K562 (cell line): ENCODE results near the gene HK2. TPM values are rescaled to one million over a fixed set of nuclear protein-coding genes. Genes with fewer than 3 reads are reported as not detected.

Experiments used
- ATAC-seq: fragments of 200-7000 bp; cut with Tn5 transposase; 3 replicates; pipeline ENCODE4 v1.9.1; 2020; ENCODE audit warnings: moderate library complexity
- BruUV-seq: library from RNA; stranded (reverse); fragments of 400-500 nt; replicated peaks from 2 replicates; lab custom pipeline; 2021; lab: Mats Ljungman, UMichigan
- CTCF ChIA-PET: fragments of 300-600 bp; formaldehyde crosslinking; extraction: SDS; loops from one replicate; lab custom pipeline; 2021; ENCODE audit warnings: low intra/inter-chr PET ratio; lab: Yijun Ruan, JAX
- POLR2A ChIA-PET: fragments of 300-600, 350-650 bp; sonication (Branson Sonifier 250); formaldehyde crosslinking; extraction: SDS; loops from one replicate; lab custom pipeline; 2021; ENCODE audit warnings: antibody characterized with exemption, inconsistent platforms; lab: Yijun Ruan, JAX
- DNase-seq, 4 experiments: peaks; one replicate each; pipeline versions ENCODE4 v3.0.0 to v3.0.0-alpha.2; 2011 to 2018; ENCODE audit warnings: low spot score in 3 of 4, mixed read lengths in 3 of 4; ENCODE audit errors: extremely low read depth in 1 of 4
- FAIRE-seq: peaks from 2 replicates; lab custom pipeline; 2011; peaks lifted over from hg19 to GRCh38; lab: Jason Lieb, UNC
- H2AFZ ChIP-seq: 2 replicates; pipeline ENCODE4 v1.6.0; 2011; ENCODE audit warnings: low read depth, low read length, control low read depth, inconsistent platforms
- H3K27ac ChIP-seq: fragments of 200-600 bp; 3 replicates; pipeline ENCODE4 v1.8.0; 2011; ENCODE audit warnings: low read depth, mild to moderate bottlenecking, control low read depth, inconsistent platforms, low read length, moderate library complexity, mixed read lengths; ENCODE audit errors: extremely low read depth
- H3K27me3 ChIP-seq, 2 experiments: fragments of 300-600 bp in 1 of 2; 2 replicates in 1 of 2; 3 replicates in 1 of 2; pipeline versions ENCODE4 v1.6.0 to v1.8.0; 2011; ENCODE audit warnings: inconsistent platforms in 2 of 2, low read length in 2 of 2, mild to moderate bottlenecking in 1 of 2, mixed read lengths in 1 of 2, moderate library complexity in 1 of 2; ENCODE audit not compliant: control insufficient read depth in 2 of 2, insufficient read depth in 2 of 2
- H3K36me3 ChIP-seq: fragments of 300-600 bp; 3 replicates; pipeline ENCODE4 v1.8.0; 2011; ENCODE audit warnings: mild to moderate bottlenecking, low read length, inconsistent platforms; ENCODE audit not compliant: control insufficient read depth, insufficient read depth
- H3K4me1 ChIP-seq, 2 experiments: fragments of 200-600 bp in 1 of 2; replicated peaks in 1 of 2; 2 replicates in 1 of 2; 3 replicates in 1 of 2; pipeline versions ENCODE4 v1.5.1 to v1.8.0; 2011; ENCODE audit warnings: inconsistent platforms in 2 of 2, low read length in 2 of 2, mild to moderate bottlenecking in 1 of 2, mixed read lengths in 1 of 2, moderate library complexity in 1 of 2; ENCODE audit not compliant: control insufficient read depth in 2 of 2, insufficient read depth in 2 of 2
- H3K4me2 ChIP-seq: 2 replicates; pipeline ENCODE4 v1.6.1; 2011; ENCODE audit warnings: low read length, control low read depth, inconsistent platforms, mixed read lengths; ENCODE audit not compliant: insufficient read depth
- H3K4me3 ChIP-seq: fragments of 200-600 bp; sonication (generic), shearing (Covaris generic); 2 replicates; pipeline ENCODE4 v1.5.1; 2016; ENCODE audit warnings: control low read depth, inconsistent platforms
- H3K79me2 ChIP-seq: fragments of 200-600 bp; 3 replicates; pipeline ENCODE4 v1.8.0; 2011; ENCODE audit warnings: low read length, inconsistent platforms; ENCODE audit not compliant: control insufficient read depth, insufficient read depth
- H3K9ac ChIP-seq, 2 experiments: 2 replicates each; pipeline versions ENCODE4 v1.6.0 to v1.6.1; 2011; ENCODE audit warnings: low read depth in 2 of 2, low read length in 2 of 2, control low read depth in 1 of 2, inconsistent platforms in 1 of 2, mild to moderate bottlenecking in 1 of 2, mixed read lengths in 1 of 2; ENCODE audit not compliant: insufficient read depth in 1 of 2
- H3K9me1 ChIP-seq: one replicate; pipeline ENCODE4 v1.6.0; 2011; ENCODE audit warnings: inconsistent platforms, mild to moderate bottlenecking, low read length, moderate library complexity; ENCODE audit not compliant: control insufficient read depth, insufficient read depth
- H3K9me3 ChIP-seq: replicated peaks from 2 replicates; pipeline ENCODE4 v1.5.1; 2011; ENCODE audit warnings: low read depth, low read length, inconsistent platforms; ENCODE audit not compliant: control insufficient read depth, insufficient read depth
- H4K20me1 ChIP-seq: replicated peaks from 2 replicates; pipeline ENCODE4 v1.6.1; 2011; ENCODE audit warnings: low read length, inconsistent platforms, mixed read lengths; ENCODE audit not compliant: control insufficient read depth, insufficient read depth
- CREBBP ChIP-seq: IDR thresholded peaks from one replicate; pipeline ENCODE4 v1.6.1; 2012; ENCODE audit warnings: low read depth, mild to moderate bottlenecking, control low read depth, inconsistent platforms, low read length
- DPF2 ChIP-seq: fragments of 450-650 bp; IDR thresholded peaks from 2 replicates; pipeline ENCODE4 v1.6.1; 2016
- HMGN3 ChIP-seq: IDR thresholded peaks from 2 replicates; pipeline ENCODE4 v1.6.1; 2011; ENCODE audit warnings: borderline replicate concordance, low read depth, mild to moderate bottlenecking, mixed read lengths, low read length; ENCODE audit not compliant: insufficient read length; ENCODE audit errors: extremely low read depth
- RCOR1 ChIP-seq, 2 experiments: IDR thresholded peaks; 2 replicates each; pipeline ENCODE4 v1.6.1; 2012; ENCODE audit warnings: low read depth in 2 of 2, low read length in 2 of 2, borderline replicate concordance in 1 of 2, improper control_type of control experiment in 1 of 2
- REST ChIP-seq, 2 experiments: fragments of 450-650 bp; formaldehyde crosslinking in 1 of 2; IDR thresholded peaks; 2 replicates each; pipeline versions ENCODE4 v1.4.0 to v1.6.1; 2014 to 2020; ENCODE audit warnings: mild to moderate bottlenecking in 2 of 2, borderline replicate concordance in 1 of 2, low read depth in 1 of 2
- SMC3 ChIP-seq: conservative IDR thresholded peaks from 2 replicates; pipeline ENCODE4 v1.6.1; 2011; ENCODE audit warnings: low read depth, low read length, improper control_type of control experiment; ENCODE audit not compliant: insufficient read depth
- TAF1 ChIP-seq: IDR thresholded peaks from 2 replicates; pipeline ENCODE4 v1.6.1; 2011; ENCODE audit warnings: mild to moderate bottlenecking, low read length, moderate library complexity; ENCODE audit not compliant: insufficient read depth, control insufficient read depth, severe bottlenecking; ENCODE audit errors: extremely low read depth
- ZFP36 ChIP-seq: fragments of 150-350 bp; IDR thresholded peaks from 2 replicates; pipeline ENCODE4 v1.6.1; 2018; ENCODE audit warnings: low read length, low read depth; ENCODE audit not compliant: partially characterized antibody
- ZNF217 ChIP-seq: sonication (generic); formaldehyde crosslinking; IDR thresholded peaks from 2 replicates; pipeline ENCODE4 v1.8.0; 2022; ENCODE audit warnings: mild to moderate bottlenecking, missing genetic modification reagents
- ZNF668 ChIP-seq: fragments of 250-450 bp; sonication (Bioruptor Pico); IDR thresholded peaks from 2 replicates; pipeline ENCODE4 v1.8.0; 2022; ENCODE audit warnings: mild to moderate bottlenecking, inconsistent platforms
- WGBS: fragments of 100-300 bp; shearing (Covaris generic); methylation state at CpG from one replicate; pipeline ENCODE4 v1.1.6; 2016; ENCODE audit warnings: low coverage, mixed read lengths; ENCODE audit not compliant: insufficient coverage; ENCODE audit errors: missing lambda C conversion rate; 5-methylcytosine and 5-hydroxymethylcytosine counted together
- in situ Hi-C: fragments of 300-500 bp; cut with MboI; formaldehyde crosslinking; loops from 4 replicates; pipeline ENCODE4 v1.15.0; 2018; ENCODE audit warnings: inconsistent platforms, mixed read lengths
- intact Hi-C: fragments of 100-400 bp; cut with micrococcal nuclease; formaldehyde crosslinking; loops from 2 replicates; pipeline ENCODE4 v1.14.2; 2022
- polyA plus RNA-seq, 8 experiments: library from polyadenylated mRNA; depleted of rRNA in 4 of 8; stranded (reverse) in 5 of 8; unstranded in 3 of 8; fragments of >200 nt; fragmentation: Nextera tagmentation in 2 of 8; fragmentation: Illumina TruSeq in 1 of 8; extraction: Ambion mirVana in 2 of 8; extraction: Trizol in 1 of 8; gene quantifications; 2 replicates each; pipeline versions ENCODE4 v1.2.1 to v1.2.3, GENCODE V29; 2011 to 2014; ENCODE audit warnings: inconsistent platforms in 1 of 8, missing spikeins in 1 of 8
- total RNA-seq, 7 experiments: library from RNA; depleted of rRNA in 6 of 7; stranded (reverse); fragments of >200 nt in 6 of 7; fragmentation: Illumina TruSeq in 2 of 7; extraction: Trizol in 2 of 7; gene quantifications; 2 replicates each; pipeline versions ENCODE4 v1.2.1 to v1.2.3, GENCODE V29; 2011 to 2021; ENCODE audit warnings: low replicate concordance in 1 of 7

Gene HK2
- total and polyA plus RNA-seq, 9 of the 15 experiments (the other 6 are each of a cell fraction or from before 2014, with no cell fraction given): 4.7 to 56.0 (median 19.9) TPM

- no peak for TF ChIP-seq ZNF668 (CRISPR knock-in tag)
- TF ChIP-seq ZNF217 (CRISPR knock-in tag): no peak
- TF ChIP-seq TAF1: no peak
- TF ChIP-seq DPF2: no peak
- TF ChIP-seq CREBBP: no peak
- TF ChIP-seq HMGN3: no peak
Observed at GRCh38 chr2:74917702-74918619, 84.0 kb downstream of the HK2 start (continued).

- Histone ChIP-seq H3K4me3 (peak overlapping the region; percentile 18; the same call in 1 of the 2 replicates), H3K9ac (peak overlapping the region in 1 of 2 experiments; percentile 64; a peak in 2 of 4 replicates)
- POLR2A ChIA-PET: interaction anchor here (0.6 kb wide), 1 partner anchor 238 kb away, joined by 5 read pairs; no protein-coding TSS in a partner anchor
- TF ChIP-seq RCOR1 (IDR thresholded peaks at IDR 0.05; ENCODE audit: borderline replicate concordance in 1 of 2, low read depth in 2 of 2, low read length in 2 of 2) (0 out of 4 replicates have a peak, but pooled peaks of 1 of the 2 experiments have one; percentile 24), REST (IDR thresholded peaks at IDR 0.05; ENCODE audit: borderline replicate concordance) (peak; percentile 78), REST (CRISPR knock-in tag; IDR thresholded peaks at IDR 0.05; ENCODE audit: low read depth) (no peak), ZFP36 (peak; percentile 50), SMC3 (peak; percentile 80)
Observed at GRCh38 chr2:74919827-74920226, 85.9 kb downstream of the HK2 start.

More at GRCh38 chr2:74919827-74920226, 85.9 kb downstream of the HK2 start:
- Histone ChIP-seq H3K36me3 (no peaks in the 10 kb centered on the region), H3K9me1 (peaks cover 6% of the 10 kb centered on the region), H3K27me3 (peaks cover 3 to 40% of the 10 kb centered on the region in 2 experiments; a peak in 4 of 5 replicates), H2AFZ (peak overlapping the region; percentile 79), H3K4me1 (peaks cover 4 to 6% of the 10 kb centered on the region in 2 experiments; a peak in 2 of 5 replicates), H3K9me3 (no peaks in the 10 kb centered on the region), H3K27ac (no peak overlapping the region), H3K4me2 (peak overlapping the region; percentile 74), H4K20me1 (no peaks in the 10 kb centered on the region), H3K79me2 (no peaks in the 10 kb centered on the region)
- 5% methylated on average over 31 of the region's 34 CpGs for WGBS
- CTCF ChIA-PET: interaction anchor here (0.7 to 1.2 kb wide), 5 partner anchors 63 to 322 kb away, joined by 3 to 4 read pairs (median 3); no protein-coding TSS in a partner anchor
- ATAC-seq: peak; percentile 86
- in situ Hi-C loops: loop anchor here (5.0 to 10.0 kb wide), 4 partner anchors 137 to 695 kb away; no protein-coding TSS in a partner anchor
- intact Hi-C loops: loop anchor here (1.0 to 5.0 kb wide), 5 partner anchors 63 to 687 kb away; no protein-coding TSS in a partner anchor
- peak; percentile 77 to 82 (median 80) for DNase-seq
- FAIRE-seq: peak; percentile 80
- BruUV-seq: no TSS peak
